GM04504 (cell line): ENCODE measurements around the gene BEST3.
"Not testable (repeated sequence)": the region's sequence is repeated elsewhere in the genome, so short reads cannot be mapped to it uniquely, and the experiment has no call there.

Experiments used
- DNase-seq: peaks from one replicate; pipeline ENCODE4 v3.0.0-alpha.2; 2012; ENCODE audit warnings: low read depth

BEST3 gene

DNA sequence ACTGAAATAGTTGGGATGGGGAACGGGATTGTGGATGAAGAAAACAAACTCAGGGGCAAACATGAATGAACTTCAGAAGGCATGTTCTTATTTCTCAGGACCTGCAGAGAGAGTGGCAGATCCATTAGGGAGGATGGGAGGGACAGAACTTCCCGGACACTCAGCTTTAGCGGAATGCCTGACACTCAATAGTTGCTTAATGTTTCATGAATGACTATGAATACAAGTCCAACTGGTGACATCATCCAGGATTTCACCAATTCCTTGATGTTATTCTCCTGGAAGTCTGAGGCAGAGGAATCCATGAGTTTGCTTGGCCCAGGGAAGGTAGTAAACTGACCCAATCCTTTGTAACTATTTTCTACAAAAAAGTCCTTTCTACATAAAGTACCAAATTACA lies 50.6 kb downstream of the BEST3 start:
- DNase-seq: peak; percentile 76

DNA sequence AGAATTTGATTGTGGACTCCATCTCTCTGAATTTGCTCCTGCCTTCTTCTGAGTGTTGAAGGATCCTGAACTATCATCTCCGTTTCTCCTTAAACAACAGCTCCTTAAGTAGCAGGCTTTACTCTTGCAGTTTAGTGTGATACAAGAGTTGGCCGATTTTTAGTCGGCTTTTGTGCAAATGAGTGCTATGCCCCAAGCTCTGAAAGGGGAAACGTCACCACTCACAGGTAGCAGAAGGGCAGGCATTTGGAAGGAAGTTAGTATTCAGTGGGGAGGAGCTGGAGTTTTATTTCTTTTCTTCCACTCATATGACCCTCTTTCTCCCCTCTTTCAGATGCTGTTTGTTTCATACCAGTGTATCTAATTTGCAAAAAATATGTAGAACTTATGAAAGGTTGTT lies 51.9 kb downstream of the BEST3 start:
- DNase-seq: no peak

DNA sequence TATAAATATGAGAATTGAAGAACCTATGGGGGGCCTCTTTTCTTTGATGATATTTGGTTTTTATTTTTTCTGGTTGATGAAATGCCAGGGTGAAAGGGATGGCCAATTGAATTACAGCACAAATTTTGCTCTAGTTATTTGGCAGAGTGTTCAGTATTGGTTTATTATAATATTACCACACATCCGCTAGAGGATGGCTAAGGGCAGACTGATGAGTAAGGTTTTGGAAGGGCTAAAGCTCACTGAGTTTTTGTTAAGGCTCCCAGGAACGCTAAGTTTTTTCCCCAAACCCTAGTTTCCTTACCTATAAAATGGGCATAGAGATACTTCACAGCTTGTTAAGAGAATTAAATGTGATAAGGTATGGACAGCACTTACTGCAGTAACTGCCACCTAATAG lies 54.1 kb downstream of the BEST3 start:
- no peak for DNase-seq

DNA sequence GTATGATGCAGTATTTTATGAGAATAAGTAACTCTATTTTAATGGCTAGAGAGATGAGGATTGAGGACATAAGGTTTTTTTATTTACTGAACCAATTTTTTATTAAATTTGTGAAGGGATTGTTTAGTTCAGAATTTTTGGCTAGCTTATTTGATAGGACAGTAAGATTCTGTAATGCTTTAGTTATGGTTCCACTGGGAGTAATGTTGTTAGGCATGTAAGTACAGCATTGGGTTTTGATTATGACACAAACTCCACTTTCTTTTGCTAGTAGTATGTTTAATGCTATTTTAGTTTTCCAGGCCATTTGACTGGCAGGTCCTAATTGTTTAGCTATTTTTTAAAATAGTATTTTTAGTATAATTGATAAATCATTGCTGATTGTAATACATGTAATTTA lies 54.6 kb downstream of the BEST3 start:
- no peak for DNase-seq

DNA sequence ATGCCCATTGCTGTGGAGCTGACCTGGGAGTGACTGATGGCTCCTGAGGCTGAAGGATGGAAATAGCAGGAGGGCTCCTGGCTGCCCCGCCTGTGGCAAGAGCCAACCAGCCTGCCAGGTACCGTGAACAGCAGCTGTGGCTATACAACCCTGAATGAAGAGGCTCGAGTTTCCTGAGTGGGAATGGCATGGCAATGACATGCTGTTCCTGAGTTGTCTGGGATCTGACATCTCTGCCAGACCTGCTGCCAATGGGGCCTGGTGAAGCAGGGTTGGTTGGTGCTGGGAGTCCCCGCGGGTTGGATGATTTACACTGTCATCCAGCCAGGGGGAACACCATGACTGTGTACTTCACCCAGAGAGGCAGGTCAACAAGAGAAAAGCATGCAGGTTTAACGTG lies 56.6 kb downstream of the BEST3 start:
- DNase-seq: no peak

DNA sequence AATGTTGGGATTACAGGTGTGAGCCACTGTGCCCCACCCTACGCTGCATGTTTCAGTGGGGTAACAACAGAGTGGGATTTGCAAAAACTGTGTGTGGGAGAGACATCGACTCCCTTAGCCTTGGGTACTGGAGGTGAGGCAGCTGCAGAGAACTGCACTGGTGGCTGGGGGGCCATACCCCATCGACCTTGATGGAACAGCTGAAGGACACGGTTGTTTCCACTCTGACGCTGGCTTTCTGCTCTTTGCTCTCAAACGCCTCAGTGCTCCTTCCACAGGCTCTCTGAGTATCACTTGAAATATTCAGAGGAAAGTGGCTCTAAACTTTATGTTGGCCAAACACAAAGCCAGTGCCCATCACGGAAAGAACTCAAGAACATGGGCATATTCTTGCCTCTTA lies 57.6 kb downstream of the BEST3 start:
- no peak for DNase-seq

DNA sequence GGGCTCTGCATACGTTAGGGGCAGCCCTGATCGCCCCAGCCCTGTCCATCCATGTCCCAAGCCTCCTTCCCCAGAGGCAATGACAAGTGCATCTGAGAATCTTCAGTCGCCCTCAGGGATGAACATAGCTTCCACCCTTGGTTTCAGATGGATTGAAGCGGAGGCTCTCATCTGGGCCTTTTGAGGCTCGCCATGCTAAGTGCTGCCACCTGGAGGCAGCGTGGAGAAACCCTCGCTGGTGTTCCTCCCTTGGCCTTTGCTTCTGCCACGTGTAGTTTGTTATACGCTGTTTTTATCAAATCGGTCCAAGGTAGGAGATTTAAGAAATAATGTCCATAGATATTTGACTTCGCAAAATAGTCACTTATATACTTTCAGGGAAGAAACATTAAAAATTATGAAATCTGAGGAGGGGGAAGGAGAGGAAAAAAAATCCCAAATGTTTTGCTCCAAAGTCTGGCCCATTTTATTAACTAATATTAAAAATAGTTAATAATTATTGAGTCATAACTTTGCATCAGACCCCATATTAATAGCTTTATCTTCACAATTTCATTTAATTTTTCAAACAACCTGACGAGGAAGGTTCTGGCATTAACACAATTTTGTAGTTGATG lies 59.6 kb downstream of the BEST3 start:
- DNase-seq: peak; percentile 37

DNA sequence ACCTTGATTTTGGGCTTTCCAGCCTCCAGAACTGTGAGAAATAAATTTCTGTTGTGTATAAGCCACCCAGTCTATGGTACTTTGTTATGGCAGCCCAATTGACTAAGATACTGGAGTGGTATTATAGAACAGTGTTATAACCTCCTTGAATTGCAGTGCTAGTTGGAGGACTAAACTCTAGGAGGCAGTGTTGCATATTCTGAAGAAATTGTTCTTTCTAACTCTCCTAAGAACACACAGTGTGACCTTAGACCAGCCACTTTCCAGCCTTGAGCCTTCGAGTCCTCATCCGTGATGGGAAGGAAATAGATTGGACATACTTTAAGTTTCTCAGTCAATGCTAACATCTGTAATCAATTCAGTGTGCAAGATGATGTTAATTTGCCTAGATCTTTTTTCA lies 66.0 kb downstream of the BEST3 start:
- DNase-seq: no peak

DNA sequence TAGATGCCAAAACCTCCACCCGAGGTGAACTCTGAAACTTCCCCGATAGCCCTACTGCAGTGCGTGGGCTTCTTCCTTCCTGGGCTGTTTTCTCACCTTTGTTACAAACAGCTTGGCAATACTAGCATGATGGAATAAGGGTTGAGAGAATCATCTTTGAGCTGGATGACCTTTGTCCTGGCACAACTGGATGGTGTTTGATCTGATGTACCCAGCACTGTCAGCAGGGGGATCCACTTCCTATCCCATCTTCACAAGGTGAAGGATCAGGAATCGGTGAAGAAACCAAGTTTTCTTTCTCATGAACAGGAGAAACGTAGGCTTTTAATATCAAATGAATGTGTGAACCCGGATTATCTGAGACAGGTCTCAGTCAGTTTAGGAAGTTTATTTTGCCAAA lies 68.9 kb downstream of the BEST3 start:
- no peak for DNase-seq

DNA sequence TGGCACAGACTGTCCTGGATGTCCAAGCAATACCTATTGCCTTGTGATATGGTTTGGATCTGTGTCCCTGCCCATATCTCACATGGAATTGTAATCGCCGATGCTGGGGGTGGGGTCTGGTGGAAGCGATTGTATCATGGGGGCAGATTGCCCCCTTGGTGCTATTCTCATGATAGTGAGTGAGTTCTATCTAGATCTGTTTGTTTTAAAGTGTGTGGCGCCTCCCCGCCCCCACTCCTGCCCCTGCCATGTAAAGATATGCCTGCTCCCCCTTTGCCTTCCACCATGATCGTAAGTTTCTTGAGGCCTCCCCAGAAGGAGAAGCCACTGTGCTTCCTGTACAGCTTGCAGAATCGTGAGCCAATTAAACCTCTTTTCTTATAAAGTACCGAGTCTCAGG lies 71.6 kb downstream of the BEST3 start:
- DNase-seq: no peak

DNA sequence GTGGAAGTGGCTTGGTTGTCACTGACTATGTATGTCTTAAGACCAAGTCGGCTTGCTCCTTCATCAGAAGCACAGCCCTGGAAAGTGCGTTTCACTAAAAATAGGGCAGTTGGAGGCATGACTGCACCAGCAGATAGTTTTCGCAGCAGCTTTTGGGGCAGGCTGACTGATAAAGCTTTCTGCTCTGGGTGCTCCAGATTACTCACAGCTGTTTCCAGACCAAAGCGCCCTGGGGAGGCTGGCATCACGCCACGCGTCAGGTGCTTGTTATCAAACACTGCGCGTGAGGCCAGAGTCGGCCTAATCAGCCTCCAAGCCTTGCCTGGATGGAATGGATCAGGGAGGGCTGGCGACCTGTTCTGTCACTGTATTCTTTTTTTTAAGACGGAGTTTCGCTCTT lies 75.1 kb downstream of the BEST3 start:
- no peak for DNase-seq

DNA sequence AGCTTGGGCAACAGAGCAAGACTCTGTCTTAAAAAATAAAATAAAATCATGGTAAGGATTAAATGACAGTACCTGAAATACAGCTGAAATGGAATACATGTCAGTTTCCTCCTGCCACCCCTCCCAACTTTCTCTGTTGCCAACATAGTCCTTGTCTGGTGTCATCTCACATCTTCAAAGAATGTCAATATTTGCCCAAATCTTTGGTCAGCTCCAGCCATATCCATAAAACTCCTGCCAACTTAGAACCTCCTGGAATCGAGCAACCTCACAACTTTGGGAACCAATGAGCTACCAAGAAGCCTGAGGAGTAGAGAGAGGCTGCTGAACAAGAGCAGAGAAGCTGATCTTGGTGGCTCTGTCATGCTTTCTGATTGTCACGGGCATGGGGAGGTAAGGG lies 77.6 kb downstream of the BEST3 start:
- DNase-seq: no peak

DNA sequence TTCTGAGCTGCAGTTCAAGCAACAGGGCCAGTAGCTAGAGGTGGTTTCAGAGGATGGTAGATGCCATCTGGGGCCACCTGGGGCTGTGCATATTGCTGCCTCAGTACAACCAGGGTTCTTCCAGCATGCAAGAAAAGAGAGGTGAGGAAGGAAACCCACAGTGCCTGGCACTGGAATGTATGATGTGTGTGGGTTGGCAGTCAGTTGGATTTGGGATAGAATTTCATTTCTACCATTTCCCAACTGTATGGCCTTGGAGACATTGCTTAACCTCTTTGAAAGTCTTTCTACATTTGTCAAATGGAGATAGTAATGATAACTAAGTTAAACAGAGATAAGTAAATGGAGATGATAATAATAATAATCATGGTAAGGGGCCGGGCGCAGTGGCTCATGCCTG lies 78.2 kb downstream of the BEST3 start:
- no peak for DNase-seq

DNA sequence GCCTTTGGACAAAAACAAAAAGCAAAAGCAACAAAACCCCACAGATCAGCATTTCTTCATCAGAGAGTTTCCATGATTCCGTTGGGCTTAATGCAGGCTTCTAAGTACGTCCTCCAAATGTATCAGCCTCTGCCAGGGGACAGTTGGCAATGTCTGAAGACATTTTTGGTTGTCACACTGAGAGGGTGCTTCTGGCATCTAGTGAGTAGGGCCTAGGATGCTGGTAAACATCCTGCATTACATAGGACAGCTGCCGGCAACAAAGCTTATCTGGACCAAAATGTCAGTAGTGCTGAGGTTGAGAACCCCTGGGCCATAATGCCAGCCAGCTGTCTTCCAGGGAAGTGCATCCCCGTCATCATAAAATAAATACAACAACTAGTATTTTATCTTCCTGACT lies 79.0 kb downstream of the BEST3 start:
- DNase-seq: no peak

DNA sequence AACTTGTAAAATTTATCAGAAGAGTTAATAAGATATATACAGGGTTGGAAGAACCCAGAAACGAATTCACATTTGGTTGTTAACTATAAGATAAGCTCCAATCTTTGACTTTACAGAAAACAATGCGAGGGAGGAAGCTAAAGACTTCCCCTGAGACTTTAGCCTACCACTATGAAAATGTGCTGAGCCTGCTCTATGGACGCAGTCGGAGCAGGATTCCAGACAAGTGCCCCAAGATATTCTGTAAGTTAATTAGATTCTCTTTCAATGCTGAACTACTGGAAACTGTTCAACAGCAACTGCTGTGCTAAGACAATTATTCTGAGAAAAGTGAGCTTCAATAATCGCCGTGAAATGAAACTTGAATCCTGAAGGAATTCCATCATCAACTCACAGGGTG lies 80.1 kb downstream of the BEST3 start:
- DNase-seq: no peak

DNA sequence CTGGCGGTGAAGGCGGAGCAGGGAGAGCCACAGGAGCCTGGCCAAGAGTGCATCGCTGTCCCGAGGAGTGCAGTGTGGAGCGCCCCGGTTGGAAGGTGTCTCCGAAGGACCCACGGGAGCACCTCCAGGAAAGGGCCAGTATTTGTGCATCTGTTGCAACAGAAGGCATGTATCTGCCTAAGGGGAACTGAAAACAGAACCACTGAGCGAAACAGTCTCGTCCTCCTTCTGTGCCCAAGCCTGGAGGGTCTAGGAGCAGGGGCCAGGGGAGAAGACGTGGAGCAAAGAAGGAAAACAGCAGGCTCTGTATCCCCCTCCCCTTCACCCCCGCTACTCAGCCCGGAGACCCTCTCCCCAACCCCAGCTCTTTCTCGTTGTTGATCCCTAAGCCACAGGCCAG lies 83.1 kb downstream of the BEST3 start:
- no peak for DNase-seq

DNA sequence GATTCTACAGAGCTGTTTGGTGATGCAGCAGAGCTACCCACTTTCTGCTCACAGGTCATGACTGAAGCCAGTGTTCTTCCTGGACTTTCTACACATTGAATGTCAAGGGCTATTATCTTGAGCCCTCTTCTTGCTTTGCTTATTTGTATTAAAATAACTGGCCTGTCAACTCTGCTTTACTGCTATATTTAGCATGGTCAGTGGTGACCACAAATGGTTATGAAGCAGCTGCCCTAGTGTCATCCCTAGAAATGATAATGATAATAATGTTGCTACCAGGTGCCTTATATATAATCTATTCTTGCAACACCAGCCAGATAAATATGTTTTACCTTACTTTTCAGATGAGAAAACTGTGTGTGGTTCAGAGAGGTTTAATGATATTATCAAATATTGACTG lies 85.8 kb downstream of the BEST3 start:
- no peak for DNase-seq

DNA sequence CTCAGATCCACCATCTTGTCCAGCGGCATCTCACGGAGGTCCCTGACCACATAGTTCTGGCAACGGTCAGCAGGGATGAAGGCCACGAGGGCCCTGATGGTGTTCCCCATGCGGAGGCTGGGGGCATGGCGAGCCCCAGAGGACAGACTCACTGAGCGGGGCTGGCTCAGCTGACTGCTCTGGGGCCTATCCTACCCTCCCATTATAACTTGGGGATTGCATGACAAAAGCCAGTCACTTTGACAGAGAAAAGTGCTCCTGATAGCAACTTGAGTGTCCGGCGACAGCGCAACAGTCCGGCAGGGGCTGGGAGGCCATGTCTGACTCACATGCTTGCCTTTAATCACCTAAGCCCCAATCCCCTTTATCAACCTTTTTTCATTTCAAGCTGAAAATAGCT lies 88.4 kb downstream of the BEST3 start, which contains the start of gene LRRC10:
LRRC10 (minus strand) TSS at position 179 of the 400 bp plus-strand sequence; CDS start at position 110, 69 bp downstream.
- DNase-seq: no peak

DNA sequence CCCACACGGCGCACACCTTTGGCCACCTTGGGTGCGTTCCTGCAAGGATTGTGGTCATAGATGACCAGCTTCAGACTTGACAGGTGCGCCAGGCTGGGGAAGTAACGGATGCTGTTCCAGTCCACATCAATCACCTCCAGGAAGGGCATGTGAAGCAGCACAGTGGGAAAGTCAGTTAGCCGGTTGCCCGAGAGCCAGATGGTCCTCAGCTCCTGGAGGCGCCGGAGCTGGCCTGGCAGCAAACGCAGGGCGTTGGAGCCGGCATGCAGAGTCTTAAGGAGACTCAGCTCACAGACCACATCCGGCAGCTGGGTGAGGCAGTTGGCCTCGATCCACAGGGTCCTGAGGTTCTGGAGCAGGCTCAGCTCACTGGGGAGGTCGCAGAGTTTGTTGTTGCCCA lies 89.0 kb downstream of the BEST3 start:
- DNase-seq: no peak

DNA sequence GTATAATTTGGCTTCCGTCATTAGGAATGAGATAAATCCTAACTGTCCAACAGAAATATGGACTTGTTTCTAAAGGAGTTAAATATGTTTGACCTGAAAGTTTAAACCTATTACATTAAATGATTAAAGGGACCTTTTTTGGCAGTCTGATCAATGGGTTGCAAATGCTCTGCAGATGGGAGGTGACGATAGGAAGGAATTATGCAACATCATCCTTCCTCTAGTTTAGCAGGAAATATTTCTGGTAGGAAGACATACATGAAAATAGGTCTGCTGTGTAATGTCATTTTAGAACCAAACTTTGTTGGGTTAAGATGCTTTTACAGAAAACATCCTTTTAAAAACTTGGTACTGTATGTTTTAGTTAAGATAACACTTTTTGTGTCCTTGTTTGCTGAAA lies 91.0 kb downstream of the BEST3 start:
- DNase-seq: no peak

DNA sequence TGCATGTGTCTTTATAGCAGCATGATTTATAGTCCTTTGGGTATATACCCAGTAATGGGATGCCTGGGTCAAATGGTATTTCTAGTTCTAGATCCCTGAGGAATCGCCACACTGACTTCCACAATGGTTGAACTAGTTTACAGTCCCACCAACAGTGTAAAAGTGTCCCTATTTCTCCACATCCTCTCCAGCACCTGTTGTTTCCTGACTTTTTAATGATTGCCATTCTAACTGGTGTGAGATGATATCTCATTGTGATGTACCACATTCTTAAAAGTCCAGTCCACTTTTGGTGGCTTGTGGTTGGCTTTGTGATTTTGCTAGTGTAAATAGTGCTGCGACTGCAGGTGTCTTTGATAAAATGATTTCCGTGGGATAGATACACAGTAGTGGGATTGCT lies 94.8 kb downstream of the BEST3 start:
- not testable (repeated sequence) for DNase-seq
